HG03159 (cell line): Measurements from ENCODE around the gene ST3GAL3.

Experiments used
- ATAC-seq: cut with Tn5 transposase; IDR thresholded peaks from one replicate; pipeline ENCODE4 v1.9.1; 2021; ENCODE audit warnings: mild to moderate bottlenecking, moderate library complexity; ENCODE audit not compliant: unreplicated experiment

ST3GAL3 gene

DNA sequence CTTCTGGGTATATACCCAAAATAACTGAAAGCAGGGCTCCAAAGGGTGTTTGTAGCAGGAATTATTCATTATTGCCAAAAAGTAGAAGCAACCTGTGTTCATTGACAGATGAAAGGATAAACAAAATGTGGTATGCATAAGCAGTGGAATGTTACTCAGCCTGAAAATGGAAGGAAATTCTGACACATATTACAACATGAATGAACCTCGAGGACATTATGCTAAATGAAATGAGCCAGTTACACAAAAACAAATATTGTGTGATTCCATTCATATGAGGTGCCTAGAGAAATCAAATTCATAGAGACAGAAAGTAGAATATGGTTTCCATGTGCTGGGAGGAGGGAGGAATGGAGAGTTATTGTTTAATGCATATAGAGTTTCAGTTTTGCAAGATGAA, 140.0 kb downstream of the ST3GAL3 start:
- ATAC-seq, result no peak

DNA sequence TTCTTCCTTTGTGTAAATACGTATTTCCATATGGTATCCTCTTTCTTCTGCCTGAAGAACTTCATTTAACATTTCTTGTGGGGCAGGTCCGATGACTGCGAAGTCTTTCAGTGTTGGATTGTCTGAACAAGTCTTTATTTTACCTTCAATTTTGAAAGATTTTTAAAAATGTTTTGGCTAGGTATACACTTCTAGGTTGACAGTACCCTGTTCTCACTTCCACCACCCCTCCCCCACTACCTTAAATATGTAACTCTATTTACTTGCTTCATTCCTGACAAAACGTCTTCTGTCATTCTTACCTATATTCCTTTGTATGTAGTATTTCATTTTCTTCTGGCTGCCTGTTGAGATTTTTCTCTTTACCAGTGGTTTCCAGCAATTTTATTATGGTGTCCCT, 140.5 kb downstream of the ST3GAL3 start:
- ATAC-seq, result no peak

DNA sequence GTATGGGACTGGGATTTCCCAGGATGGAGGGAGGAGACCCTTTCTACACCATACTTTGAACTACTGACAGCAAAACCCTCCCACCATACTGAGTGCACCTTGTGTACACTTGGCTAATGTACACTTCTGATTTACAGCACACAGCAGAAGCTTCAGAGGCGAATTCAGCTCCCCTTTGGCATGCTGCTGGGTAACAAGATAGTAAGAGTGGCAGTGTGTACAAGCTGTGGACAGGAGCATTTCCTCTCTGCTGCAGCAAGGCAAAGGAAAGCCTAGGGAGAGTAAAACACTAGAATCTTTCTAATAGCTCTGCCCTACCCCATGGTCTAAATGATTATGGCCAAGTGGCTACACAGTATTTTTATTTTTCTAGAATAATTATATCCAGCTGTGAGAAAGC, 142.3 kb downstream of the ST3GAL3 start:
- no peak for ATAC-seq

DNA sequence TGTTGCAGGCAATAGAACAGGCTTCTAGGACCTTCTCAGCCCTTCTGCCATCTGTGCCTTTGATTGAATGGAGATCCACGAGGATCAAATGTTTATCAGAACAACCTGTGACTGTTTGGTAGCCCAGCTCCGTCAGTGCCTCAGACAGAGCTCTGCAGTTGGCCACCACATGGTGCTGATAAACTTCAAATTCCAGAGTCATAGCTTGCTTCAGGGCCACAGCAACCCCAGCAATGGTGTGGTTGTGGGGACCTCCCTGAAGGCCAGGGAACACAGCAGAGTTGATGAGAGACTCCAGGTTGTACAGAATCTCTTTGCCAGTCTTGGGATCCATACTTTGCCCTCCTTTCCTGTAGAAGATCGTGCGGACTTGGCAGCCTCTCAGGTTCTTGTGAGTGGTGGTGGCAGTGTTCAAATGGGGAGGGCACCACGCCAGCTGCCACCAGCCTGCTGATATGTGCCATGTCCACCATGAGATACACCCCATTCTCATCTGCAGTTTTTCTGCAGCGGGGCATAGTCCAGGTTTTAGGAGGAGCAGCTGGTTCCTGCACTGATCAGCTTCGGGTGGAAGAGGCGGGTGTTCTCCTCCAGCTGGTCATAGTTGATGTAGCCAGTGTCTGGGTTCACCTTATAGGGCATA, 143.4 kb downstream of the ST3GAL3 start:
- no peak for ATAC-seq

DNA sequence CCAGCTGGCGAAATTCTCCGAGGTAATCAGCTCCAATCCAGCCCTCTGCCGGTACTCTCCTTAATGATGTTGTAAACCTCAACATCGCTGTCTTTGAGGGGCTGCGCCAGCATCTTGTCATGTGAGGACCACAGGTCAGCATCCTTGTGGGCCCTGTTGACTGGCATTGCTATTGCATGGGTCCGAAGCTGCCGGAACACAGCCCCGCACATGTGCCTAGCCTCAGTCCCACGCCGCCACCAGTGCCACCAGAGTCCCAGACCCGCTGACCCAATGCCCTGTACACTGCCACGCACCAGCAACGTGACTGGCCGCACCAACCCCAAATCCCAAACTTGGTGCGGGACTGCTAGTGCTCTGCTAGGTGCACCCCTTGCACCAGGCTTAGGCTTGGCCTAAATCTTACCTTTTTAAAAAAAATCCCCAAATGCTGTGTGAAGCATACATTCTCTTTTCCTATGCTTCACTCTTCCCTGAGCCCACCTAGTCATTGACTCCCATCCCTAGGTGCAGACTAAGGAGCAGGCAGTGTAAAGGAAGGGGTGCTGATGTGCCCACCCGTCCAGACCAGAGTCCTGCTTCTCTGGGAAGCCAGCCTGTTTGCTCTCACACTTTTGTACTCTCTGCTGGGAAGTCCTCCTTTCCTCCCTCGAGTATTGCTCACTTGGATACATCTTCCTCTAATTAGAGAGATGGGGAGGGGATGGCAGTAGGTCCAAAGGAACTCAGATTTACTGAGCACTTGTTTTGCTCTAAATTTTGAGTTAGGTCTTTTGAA, 144.4 kb downstream of the ST3GAL3 start:
- ATAC-seq, result no peak

DNA sequence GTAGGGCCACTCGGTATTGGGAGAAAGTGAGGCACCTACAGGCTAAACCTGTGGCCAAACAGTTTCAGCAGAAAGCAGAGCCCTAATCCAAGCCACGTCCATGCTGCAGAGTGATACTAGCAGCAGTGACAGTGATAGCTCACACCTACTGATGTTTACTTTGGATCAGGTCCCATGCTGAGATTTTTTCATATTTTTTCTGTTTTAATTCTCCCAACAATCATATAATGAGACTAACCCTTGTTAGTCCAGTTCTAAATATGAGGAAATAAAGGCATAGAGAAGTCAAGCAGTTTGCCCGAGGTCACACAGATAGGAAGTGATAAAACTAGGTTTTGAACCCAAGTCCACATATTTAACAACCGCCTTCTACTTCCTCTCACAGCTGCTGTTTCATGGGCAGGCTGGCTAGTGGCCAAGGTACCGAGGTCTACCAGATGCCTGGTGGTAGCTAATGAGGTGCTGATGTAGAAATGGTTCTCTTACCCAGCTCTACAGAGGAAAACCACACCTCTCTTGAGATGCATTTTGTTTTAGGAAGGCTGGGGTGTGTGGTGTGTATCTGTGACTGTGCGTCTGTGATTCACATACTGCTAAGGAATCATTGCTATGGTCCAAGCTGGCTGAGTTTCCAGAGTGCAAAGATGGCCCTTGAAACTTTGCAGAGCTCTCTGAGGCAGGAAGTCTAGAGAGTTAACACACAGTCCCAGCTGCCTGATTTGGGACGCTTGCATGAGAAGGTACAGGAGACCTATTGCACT, 146.0 kb downstream of the ST3GAL3 start:
- ATAC-seq, result no peak

DNA sequence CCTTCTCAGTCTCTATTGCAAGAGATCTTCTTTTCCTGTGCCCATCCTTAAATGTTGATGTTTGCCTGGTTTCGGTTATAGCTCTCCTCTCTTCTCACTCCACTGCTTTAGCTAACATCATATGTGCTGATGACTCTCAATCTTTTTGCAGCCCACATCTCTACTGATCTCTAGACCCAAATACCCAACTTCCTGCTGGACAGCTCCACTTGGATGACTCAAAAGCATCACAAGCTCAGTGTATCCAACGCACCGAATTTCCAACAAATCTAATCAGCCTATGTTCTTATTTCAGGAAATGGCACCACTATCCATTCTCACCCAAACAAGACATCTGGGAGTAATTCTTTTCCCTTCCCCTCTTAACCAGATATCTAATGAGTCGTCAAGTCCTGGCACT, 147.1 kb downstream of the ST3GAL3 start:
- no peak for ATAC-seq

DNA sequence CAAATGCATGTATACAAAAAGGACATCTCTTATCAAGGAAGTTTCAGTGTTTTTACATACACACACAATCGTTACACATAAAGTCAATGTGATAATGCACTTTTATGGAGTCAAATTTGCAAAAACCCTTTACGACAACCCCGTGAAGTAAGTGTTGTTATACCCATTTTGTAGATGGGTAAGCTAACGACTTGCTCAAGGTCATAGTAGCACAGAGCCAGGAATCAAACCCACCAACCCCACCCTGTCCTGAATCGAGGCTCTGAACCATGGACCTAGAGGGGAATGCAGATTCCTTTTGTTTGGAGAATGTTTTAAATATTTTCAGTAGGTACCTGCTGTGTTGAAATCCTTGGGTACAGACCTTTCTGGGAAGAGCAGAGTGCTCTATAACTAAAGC, 148.9 kb downstream of the ST3GAL3 start:
- ATAC-seq, result no peak

DNA sequence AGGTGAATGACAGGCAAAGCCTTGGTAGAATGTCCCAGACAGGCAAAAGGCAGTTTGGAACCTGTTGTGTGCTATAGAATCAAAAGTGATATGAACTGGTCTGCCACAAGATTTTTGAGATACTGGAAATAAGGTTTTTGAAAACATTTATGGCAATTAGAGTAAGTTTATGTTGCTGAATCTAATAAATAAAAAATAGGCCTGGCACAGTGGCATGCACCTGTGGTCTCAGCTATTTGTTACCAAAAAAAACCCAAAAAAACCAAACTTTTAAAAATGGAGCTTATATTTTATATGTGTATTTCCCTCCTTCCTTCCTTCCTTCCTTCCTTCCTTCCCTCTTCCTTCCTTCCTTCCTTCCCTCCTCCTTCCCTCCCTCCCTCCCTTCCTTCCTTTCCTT, 149.8 kb downstream of the ST3GAL3 start:
- ATAC-seq, result no peak

DNA sequence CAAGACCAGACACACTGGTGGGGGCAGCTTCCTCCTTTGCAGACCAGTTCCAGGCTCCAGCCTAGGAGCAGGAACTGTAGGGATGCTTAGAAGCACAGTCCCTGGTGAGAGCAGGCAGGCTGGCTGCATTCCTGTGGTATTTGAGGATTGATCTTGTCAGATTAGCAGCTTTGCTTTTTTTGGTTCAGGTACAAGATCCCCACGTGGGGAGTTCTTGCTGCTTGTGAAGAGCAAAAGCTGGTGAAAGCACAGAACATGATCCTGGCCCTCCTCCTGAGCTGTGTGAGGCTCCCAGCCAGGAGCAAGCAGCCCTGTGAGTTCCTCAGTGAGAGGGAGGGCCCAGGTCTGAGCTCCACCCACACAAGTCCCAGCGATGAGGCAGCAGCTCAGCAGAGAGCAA, 151.0 kb downstream of the ST3GAL3 start:
- no peak for ATAC-seq

DNA sequence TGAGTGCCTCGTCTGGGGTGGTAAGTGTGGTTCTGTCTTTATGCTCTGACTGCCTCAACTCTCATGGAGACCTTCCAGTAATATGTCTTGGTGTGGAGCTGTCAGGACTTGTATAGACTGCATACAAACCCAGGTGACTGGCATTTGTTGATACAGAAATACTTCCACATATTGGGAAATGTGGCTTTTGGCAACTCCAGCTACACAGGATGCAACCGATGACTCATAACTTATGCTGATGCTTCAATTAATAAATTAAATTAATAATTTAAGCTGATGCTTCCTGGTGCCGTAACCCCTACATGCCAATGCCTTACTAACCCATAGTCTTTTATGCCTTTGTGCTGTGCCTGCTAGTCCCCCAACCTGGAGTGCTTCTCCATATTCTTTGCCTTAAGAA, 154.0 kb downstream of the ST3GAL3 start:
- no peak for ATAC-seq

DNA sequence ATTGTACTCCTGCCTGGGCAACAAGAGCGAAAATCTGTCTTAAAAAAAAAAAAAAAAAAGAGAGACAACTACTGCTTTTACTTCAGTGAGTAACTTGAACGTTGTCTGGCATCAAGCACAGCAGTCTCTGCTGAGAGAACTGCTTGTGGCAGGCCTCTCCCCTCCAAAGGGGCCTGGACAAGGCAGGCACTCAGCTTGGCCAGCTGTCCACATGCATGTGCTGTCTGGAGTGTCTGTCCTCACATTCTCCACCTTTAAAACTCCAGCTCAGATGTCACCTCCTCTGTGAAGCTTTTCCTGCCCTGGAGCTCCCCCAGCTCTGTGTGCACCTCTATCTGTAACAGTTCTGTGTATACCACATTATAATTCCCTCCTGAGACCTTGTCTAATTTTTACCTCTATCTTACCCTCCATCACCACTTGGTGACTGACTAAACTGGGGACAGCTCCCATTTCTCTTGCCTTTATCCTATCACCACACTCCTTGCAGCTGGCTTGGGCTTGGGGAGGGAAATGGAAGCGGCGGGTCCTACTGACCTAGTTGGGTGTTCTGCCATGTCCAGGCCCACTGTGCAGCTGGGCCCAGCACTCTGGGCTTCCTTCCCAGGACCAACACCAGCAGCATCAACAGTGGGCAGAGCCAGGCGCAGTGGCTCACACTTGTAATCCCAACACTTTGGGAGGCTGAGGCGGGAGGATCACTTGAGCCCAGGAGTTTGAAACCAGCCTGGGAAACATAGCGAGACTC, 154.8 kb downstream of the ST3GAL3 start:
- ATAC-seq, result no peak

DNA sequence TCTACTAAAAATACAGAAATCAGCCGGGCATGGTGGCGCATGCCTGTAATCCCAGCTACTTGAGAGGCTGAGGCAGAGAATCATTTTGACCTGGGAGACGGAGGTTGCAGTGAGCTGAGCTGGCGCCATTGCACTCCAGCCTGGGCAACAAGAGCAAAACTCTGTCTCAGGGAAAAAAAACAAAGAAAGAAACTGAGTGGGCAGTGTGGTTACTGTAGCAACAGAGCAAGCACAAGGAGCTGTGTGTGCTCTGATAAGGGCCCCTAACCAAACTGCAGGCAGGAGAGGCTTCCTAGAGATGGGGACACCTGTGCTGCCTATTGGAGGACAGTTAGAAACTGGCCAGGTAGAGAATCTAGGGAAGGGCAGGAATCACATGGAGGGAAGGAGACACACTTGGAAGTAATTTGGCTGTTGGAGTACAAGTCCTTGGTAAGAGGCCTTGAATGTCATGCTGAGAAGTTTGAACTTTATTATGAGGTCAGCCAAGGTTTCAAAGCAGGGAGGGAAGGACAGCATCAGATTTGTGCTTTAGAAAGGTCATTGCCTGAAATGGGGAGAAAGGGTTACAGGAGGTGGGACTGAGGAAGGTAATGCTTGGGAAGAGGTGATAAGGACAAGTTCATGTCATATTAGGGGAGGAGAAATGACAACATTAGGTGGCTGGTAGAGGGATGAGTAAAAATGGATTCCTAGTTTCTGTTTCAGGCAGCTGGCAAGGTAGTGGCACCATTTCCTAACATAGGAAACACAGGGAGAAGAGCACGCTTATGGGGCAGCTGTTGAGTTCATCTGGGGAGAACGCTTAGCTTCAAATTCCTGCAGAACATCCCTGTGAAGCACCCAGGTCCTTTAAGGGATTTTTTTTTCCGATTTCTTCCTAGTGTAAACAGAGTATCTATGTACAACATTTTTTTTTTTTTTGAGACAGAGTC, 157.0 kb downstream of the ST3GAL3 start:
- ATAC-seq, result no peak

DNA sequence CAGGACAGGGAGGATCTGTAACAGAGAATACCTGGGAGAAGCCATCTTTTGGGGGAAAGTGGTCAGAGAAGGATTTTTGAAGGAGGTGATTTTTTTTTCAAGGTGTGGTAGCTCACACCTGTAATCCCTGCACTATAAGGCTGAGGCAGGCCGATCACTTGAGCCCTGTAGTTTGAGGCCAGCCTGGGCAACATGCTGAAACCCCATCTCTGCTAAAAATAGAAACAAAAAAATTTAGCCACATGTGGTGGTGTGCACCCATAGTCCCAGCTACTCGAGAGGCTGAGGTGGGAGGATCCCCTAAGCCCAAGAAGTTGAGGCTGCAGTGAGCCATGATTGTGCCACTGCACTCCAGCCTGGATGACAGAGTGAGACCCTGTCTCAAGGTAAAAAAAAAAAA, 158.9 kb downstream of the ST3GAL3 start:
- no peak for ATAC-seq

DNA sequence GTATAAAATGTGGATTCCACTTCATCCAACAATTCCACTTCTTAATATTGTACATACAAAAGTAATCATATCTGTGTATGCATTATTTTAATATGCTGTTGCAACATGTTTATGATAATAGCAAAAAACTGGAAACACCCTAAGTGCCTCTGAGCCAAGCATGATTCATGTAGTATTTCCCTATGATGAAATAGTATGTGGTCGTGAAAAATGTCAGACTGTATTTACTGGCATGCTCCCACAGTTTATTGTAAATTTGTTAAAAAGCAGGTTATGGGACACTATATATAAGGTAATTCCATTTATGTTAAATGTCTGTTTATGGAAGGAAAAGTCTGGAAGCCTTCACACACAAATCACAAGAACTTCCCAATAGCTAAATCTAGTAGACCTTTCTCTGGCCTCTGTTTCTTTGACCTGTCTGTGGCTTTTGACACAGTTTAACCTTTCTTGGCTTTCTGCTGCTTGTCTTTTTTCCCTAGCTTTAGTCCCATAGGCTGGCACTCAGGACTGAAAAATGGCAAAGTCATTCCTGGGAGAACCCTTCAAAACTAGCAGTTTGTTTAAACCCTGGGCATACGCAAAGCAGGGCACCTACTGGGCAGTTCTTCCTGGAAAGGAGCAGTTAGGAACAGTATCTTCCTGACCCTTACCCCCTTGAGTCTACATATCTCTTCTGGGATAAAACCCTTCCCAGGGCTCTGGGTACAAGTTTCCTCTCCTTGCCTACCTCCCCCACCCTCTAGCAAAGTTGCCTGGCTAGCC, 160.8 kb downstream of the ST3GAL3 start:
- no peak for ATAC-seq

DNA sequence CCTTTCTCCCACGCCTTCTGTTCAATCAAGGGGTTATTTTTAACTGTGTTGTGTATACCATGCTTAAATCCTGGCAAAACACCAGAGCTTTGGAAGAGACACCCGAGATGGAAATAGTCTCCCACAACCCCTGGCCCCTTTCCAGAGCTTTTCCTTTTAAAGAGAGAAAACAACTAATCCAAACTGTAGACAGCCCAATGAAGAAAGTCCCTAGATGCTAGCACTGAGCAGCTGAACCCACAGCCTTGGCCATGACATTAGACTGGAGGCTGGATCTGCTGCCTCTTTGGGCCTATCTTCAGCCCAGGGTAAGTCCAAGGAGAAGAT, 161.4 kb downstream of the ST3GAL3 start:
- no peak for ATAC-seq

DNA sequence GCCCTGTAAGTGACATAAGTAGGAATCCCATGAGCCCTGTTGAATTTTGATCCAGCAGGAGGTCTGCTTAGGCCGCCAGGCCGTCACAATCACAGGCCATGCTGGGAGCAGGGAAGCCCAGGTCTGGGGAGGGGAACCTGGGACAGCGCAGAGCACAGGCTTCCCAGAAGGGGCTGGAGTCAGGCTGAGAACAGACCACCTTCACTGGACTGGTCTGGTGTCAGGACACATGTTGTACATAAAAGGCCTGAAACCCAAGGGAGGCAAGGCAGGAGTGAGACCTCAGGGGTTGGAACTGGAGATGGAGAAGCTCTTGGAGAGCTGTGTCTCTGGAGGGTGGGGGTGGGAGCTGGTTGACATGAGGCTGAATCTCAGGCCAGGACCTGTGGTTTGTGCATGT, 163.0 kb downstream of the ST3GAL3 start:
- no peak for ATAC-seq

DNA sequence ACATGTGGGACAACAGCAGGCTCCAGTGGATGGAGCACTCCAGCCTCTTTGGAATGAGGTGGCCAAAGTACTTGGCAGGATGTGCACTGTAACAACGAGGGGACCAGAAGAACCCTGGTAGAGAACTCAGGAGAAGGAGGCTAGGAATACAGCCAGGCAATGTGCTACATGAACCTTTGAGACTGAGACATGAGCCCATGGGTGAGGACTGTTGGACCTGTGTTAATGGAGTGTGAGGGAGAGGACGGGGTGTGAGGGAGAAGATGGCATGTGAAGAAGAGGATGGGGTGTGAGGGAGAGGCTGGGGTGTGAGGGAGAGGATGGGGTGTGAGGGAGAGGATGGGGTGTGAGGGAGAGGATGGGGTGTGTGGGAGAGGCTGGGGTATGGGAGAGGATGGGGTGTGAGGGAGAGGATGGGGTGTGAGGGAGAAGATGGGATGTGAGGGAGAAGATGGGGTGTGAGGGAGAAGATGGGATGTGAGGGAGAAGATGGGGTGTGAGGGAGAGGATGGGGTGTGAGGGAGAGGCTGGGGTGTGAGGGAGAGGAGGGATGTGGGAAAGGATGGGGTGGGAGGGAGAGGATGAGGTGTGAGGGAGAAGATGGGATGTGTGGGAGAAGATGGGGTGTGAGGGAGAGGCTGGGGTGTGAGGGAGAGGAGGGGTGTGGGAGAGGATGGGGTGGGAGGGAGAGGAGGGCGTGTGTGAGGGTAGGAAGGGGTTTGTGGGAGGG, 164.0 kb downstream of the ST3GAL3 start:
- ATAC-seq, result no peak

DNA sequence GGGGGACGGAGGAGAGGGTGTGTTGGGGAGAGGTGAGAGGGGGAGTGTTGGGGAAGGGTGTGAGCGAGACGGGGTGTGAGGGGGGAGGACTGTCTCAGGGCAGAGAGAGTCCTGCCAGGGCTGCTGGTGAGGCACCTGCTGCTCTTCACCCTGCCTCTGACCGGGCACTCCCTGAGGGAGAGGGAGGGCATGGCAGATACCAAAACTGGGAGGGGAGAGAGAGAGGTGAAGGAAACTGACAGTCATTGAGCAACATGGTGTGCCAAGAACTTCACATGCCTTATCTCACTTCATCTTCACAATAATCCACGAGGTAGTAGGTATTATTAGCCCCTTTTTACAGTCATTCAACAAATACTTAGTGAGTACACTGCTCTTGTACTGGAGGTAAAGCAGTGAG, 164.9 kb downstream of the ST3GAL3 start:
- no peak for ATAC-seq
